OCI-LY1 (cell line): ENCODE data around the gene KCNJ3.

Experiments
- H2AFZ ChIP-seq: fragments of 200-600 bp; sonication (generic), shearing (Covaris generic); 2 replicates; pipeline ENCODE4 v1.6.0; 2014; ENCODE audit warnings: antibody characterized with exemption, mild to moderate bottlenecking, low read length
- H3F3A ChIP-seq: fragments of 200-600 bp; sonication (generic), shearing (Covaris generic); 2 replicates; pipeline ENCODE4 v1.6.0; 2014; ENCODE audit warnings: mild to moderate bottlenecking, antibody characterized with exemption, low read length, moderate library complexity; ENCODE audit not compliant: insufficient read depth
- H3K27ac ChIP-seq: fragments of 200-600 bp; sonication (generic); 2 replicates; pipeline ENCODE4 v1.5.1; 2014; ENCODE audit warnings: low read length, mixed run types, mild to moderate bottlenecking, low read depth; ENCODE audit not compliant: poor library complexity, severe bottlenecking
- H3K27me3 ChIP-seq: fragments of 200-600 bp; sonication (generic); 2 replicates; pipeline ENCODE4 v1.6.0; 2014; ENCODE audit warnings: antibody characterized with exemption, mild to moderate bottlenecking, low read length, moderate library complexity; ENCODE audit not compliant: insufficient read depth
- H3K36me3 ChIP-seq: fragments of 200-600 bp; sonication (generic); 2 replicates; pipeline ENCODE4 v1.6.1; 2014; ENCODE audit warnings: mild to moderate bottlenecking, antibody characterized with exemption, low read length, moderate library complexity, mixed read lengths; ENCODE audit not compliant: insufficient read depth
- H3K4me1 ChIP-seq: fragments of 200-600 bp; sonication (generic); 2 replicates; pipeline ENCODE4 v1.5.1; 2014; ENCODE audit warnings: mild to moderate bottlenecking, low read length, moderate library complexity; ENCODE audit not compliant: insufficient read depth, severe bottlenecking
- H3K4me2 ChIP-seq: fragments of 200-600 bp; sonication (generic), shearing (Covaris generic); 2 replicates; pipeline ENCODE4 v1.6.1; 2014; ENCODE audit warnings: low read length
- H3K4me3 ChIP-seq: fragments of 200-600 bp; sonication (generic); 2 replicates; pipeline ENCODE4 v1.5.1; 2014; ENCODE audit warnings: low read length, low read depth, mild to moderate bottlenecking, mixed read lengths; ENCODE audit not compliant: poor library complexity, severe bottlenecking
- H3K79me2 ChIP-seq: fragments of 200-600 bp; shearing (Covaris generic); 2 replicates; pipeline ENCODE4 v1.6.1; 2016; ENCODE audit warnings: mixed run types, low read length, mixed read lengths; ENCODE audit not compliant: insufficient read depth
- H3K9ac ChIP-seq: fragments of 200-600 bp; sonication (generic), shearing (Covaris generic); 2 replicates; pipeline ENCODE4 v1.6.1; 2014; ENCODE audit warnings: mild to moderate bottlenecking, low read length, mixed read lengths
- H3K9me2 ChIP-seq: fragments of 200-600 bp; sonication (generic), shearing (Covaris generic); 2 replicates; pipeline ENCODE4 v1.6.1; 2014; ENCODE audit warnings: low read depth, mild to moderate bottlenecking, low read length, mixed read lengths
- H3K9me3 ChIP-seq: fragments of 200-600 bp; shearing (Covaris generic); 2 replicates; pipeline ENCODE4 v1.6.1; 2014; ENCODE audit warnings: low read length, mixed read lengths
- H4K20me1 ChIP-seq: fragments of 200-600 bp; sonication (generic), shearing (Covaris generic); 2 replicates; pipeline ENCODE4 v1.6.0; 2016; ENCODE audit warnings: mild to moderate bottlenecking, low read length; ENCODE audit not compliant: insufficient read depth
- EZH2 ChIP-seq: fragments of 200-600 bp; sonication (generic), shearing (Covaris generic); IDR thresholded peaks from 2 replicates; pipeline ENCODE4 v1.8.0; 2017; ENCODE audit warnings: borderline replicate concordance, mixed run types, mild to moderate bottlenecking, antibody characterized with exemption, low read length, moderate library complexity, mixed read lengths
- TF ChIP-seq, protein P1 (sequence below): fragments of 200-600 bp; sonication (generic), shearing (Covaris generic); IDR thresholded peaks from 2 replicates; pipeline ENCODE4 v1.5.1; 2017; ENCODE audit warnings: mild to moderate bottlenecking, antibody characterized with exemption, low read length, moderate library complexity, mixed read lengths

Gene KCNJ3

GRCh38 chr2:154844513-154844912, 146.0 kb downstream of the KCNJ3 start:
- Histone ChIP-seq H3K4me3 (no peak overlapping the region), H3K4me2 (no peak overlapping the region), H3K27me3 (no peaks in the 10 kb centered on the region), H3K9me3 (no peaks in the 10 kb centered on the region), H3K36me3 (no peaks in the 10 kb centered on the region), H4K20me1 (no peaks in the 10 kb centered on the region), H3F3A (no peaks in the 10 kb centered on the region), H3K79me2 (no peaks in the 10 kb centered on the region), H3K27ac (no peak overlapping the region), H3K4me1 (peaks cover 6% of the 10 kb centered on the region), H2AFZ (no peak overlapping the region), H3K9ac (no peak overlapping the region), H3K9me2 (no peaks in the 10 kb centered on the region)
- TF ChIP-seq, protein P1, sequence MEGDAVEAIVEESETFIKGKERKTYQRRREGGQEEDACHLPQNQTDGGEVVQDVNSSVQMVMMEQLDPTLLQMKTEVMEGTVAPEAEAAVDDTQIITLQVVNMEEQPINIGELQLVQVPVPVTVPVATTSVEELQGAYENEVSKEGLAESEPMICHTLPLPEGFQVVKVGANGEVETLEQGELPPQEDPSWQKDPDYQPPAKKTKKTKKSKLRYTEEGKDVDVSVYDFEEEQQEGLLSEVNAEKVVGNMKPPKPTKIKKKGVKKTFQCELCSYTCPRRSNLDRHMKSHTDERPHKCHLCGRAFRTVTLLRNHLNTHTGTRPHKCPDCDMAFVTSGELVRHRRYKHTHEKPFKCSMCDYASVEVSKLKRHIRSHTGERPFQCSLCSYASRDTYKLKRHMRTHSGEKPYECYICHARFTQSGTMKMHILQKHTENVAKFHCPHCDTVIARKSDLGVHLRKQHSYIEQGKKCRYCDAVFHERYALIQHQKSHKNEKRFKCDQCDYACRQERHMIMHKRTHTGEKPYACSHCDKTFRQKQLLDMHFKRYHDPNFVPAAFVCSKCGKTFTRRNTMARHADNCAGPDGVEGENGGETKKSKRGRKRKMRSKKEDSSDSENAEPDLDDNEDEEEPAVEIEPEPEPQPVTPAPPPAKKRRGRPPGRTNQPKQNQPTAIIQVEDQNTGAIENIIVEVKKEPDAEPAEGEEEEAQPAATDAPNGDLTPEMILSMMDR = no peak
- TF ChIP-seq EZH2 = no peak

DNA sequence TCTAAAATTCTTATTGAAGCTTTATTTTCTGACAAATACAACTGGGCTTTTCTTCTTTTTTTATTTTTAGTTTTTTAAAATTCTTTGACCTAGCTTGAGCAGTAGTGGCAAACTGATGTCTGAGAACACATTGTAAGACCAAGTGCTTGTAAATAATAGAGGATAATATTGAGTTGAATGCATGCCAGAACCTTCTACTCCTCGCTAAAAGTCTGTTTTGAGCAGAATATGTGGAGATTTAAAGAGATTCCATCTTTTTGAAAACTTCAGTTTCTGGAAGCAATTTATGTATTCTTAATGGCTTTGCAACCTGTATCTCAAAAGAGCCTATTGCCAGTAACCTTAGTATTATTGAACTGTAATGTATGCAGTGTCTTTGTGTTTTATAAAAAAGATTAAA, 148.3 kb downstream of the KCNJ3 start:
- H4K20me1 ChIP-seq = no peaks in the 10 kb centered on the region
- peaks cover 8% of the 10 kb centered on the region for H3K4me1 ChIP-seq
- no peak overlapping the region for H3K4me3 ChIP-seq
- H3K27me3 ChIP-seq = no peaks in the 10 kb centered on the region
- H3K79me2 ChIP-seq = no peaks in the 10 kb centered on the region
- H3K9ac ChIP-seq = no peak overlapping the region
- no peak overlapping the region for H2AFZ ChIP-seq
- H3K9me2 ChIP-seq = no peaks in the 10 kb centered on the region
- no peaks in the 10 kb centered on the region for H3F3A ChIP-seq
- no peaks in the 10 kb centered on the region for H3K9me3 ChIP-seq
- H3K27ac ChIP-seq = no peak overlapping the region
- H3K4me2 ChIP-seq = no peak overlapping the region
- TF ChIP-seq, protein P1 = no peak
- TF ChIP-seq EZH2 = no peak
- H3K36me3 ChIP-seq = no peaks in the 10 kb centered on the region

GRCh38 chr2:154849482-154849881, 151.0 kb downstream of the KCNJ3 start:
- H2AFZ ChIP-seq = 0 out of 2 replicates have a peak overlapping the region, but pooled peaks have one; percentile 22
- no peaks in the 10 kb centered on the region for H3K36me3 ChIP-seq
- no peak overlapping the region for H3K4me3 ChIP-seq
- H4K20me1 ChIP-seq = no peaks in the 10 kb centered on the region
- H3K27me3 ChIP-seq = no peaks in the 10 kb centered on the region
- H3F3A ChIP-seq = no peaks in the 10 kb centered on the region
- H3K79me2 ChIP-seq = no peaks in the 10 kb centered on the region
- H3K27ac ChIP-seq = no peak overlapping the region
- H3K4me1 ChIP-seq = peaks cover 12% of the 10 kb centered on the region
- no peaks in the 10 kb centered on the region; the same call in 1 of the 2 replicates for H3K9me2 ChIP-seq
- no peak overlapping the region for H3K4me2 ChIP-seq
- TF ChIP-seq, protein P1 = no peak
- TF ChIP-seq EZH2 = no peak
- H3K9ac ChIP-seq = no peak overlapping the region
- H3K9me3 ChIP-seq = no peaks in the 10 kb centered on the region
